ENCODE measurements around the gene MLPH.
A peak's percentile ranks its signal among the peaks of the same experiment; 100 is the strongest.

The MLPH gene

GRCh38 chr2:237471438-237472186 lies 15.4 kb upstream of the MLPH start:
- DNase-seq (ENCODE audit: low read depth): peak; percentile 41
- TF ChIP-seq CTCF (IDR thresholded peaks at IDR 0.05; ENCODE audit: insufficient read depth, low read depth, low read length, missing control alignments): peak; percentile 32

GRCh38 chr2:237472187-237472712 lies 14.8 kb upstream of the MLPH start:
- no peak for TF ChIP-seq CTCF (IDR thresholded peaks at IDR 0.05; ENCODE audit: insufficient read depth, low read depth, low read length, missing control alignments)
- DNase-seq (ENCODE audit: low read depth): no peak
- no peak overlapping the region for H3K4me3 ChIP-seq (ENCODE audit: low read depth, low read length)

More at GRCh38 chr2:237471438-237472186, 15.4 kb upstream of the MLPH start:
- H3K4me3 ChIP-seq (ENCODE audit: low read depth, low read length): no peak overlapping the region

GRCh38 chr2:237472909-237473877 lies 13.9 kb upstream of the MLPH start:
- TF ChIP-seq CTCF (IDR thresholded peaks at IDR 0.05; ENCODE audit: insufficient read depth, low read depth, low read length, missing control alignments): no peak
- no peak for DNase-seq (ENCODE audit: low read depth)
- no peak overlapping the region for H3K4me3 ChIP-seq (ENCODE audit: low read depth, low read length)

- DNase-seq (ENCODE audit: low read depth): no peak
- no peak overlapping the region for H3K4me3 ChIP-seq (ENCODE audit: low read depth, low read length)
- TF ChIP-seq CTCF (IDR thresholded peaks at IDR 0.05; ENCODE audit: insufficient read depth, low read depth, low read length, missing control alignments): no peak
Measured at GRCh38 chr2:237473878-237474441, 13.1 kb upstream of the MLPH start.

GRCh38 chr2:237474442-237474911 lies 12.6 kb upstream of the MLPH start:
- TF ChIP-seq CTCF (IDR thresholded peaks at IDR 0.05; ENCODE audit: insufficient read depth, low read depth, low read length, missing control alignments): no peak
- DNase-seq (ENCODE audit: low read depth): no peak
- peak overlapping the region; percentile 67 for H3K4me3 ChIP-seq (ENCODE audit: low read depth, low read length)

GRCh38 chr2:237474931-237475703 lies 11.9 kb upstream of the MLPH start:
- TF ChIP-seq CTCF (IDR thresholded peaks at IDR 0.05; ENCODE audit: insufficient read depth, low read depth, low read length, missing control alignments): peak; percentile 92
- H3K4me3 ChIP-seq (ENCODE audit: low read depth, low read length): peak overlapping the region; percentile 67
- DNase-seq (ENCODE audit: low read depth): peak; percentile 74

All from GM12865 (cell line).